Astrocyte (in vitro differentiated cells and primary cell): ENCODE results near the gene FRYL. TPM values are rescaled to one million over a fixed set of nuclear protein-coding genes. Genes with fewer than 3 reads are reported as not detected.
"Not testable (repeated sequence)": the region's sequence is repeated elsewhere in the genome, so short reads cannot be mapped to it uniquely, and the experiment has no call there.

Experiments
- DNase-seq: peaks from one replicate; pipeline ENCODE4 v3.0.0-alpha.2; 2010; ENCODE audit warnings: low read depth
- FAIRE-seq: peaks from 2 replicates; lab custom pipeline; 2011; peaks lifted over from hg19 to GRCh38; lab: Jason Lieb, UNC
- H2AFZ ChIP-seq: 2 replicates; pipeline ENCODE4 v1.6.0; 2012; ENCODE audit warnings: low read depth, low read length, inconsistent platforms
- H3K27ac ChIP-seq: 2 replicates; pipeline ENCODE4 v1.5.1; 2011; ENCODE audit warnings: low read depth, low read length, inconsistent platforms
- H3K27me3 ChIP-seq: 2 replicates; pipeline ENCODE4 v1.6.0; 2011; ENCODE audit warnings: low read length, inconsistent platforms; ENCODE audit not compliant: insufficient read depth
- H3K36me3 ChIP-seq: 2 replicates; pipeline ENCODE4 v1.5.1; 2011; ENCODE audit warnings: low read length, inconsistent platforms; ENCODE audit not compliant: insufficient read depth
- H3K4me1 ChIP-seq: 2 replicates; pipeline ENCODE4 v1.5.1; 2011; ENCODE audit warnings: low read length, inconsistent platforms; ENCODE audit not compliant: insufficient read depth
- H3K4me2 ChIP-seq: 2 replicates; pipeline ENCODE4 v1.6.0; 2012; ENCODE audit warnings: low read length, inconsistent platforms
- H3K4me3 ChIP-seq: 2 replicates; pipeline ENCODE4 v1.5.1; 2011; ENCODE audit warnings: low read depth, mild to moderate bottlenecking, low read length, inconsistent platforms; ENCODE audit not compliant: insufficient read depth
- H3K79me2 ChIP-seq: 2 replicates; pipeline ENCODE4 v1.6.0; 2012; ENCODE audit warnings: mild to moderate bottlenecking, low read length, inconsistent platforms; ENCODE audit not compliant: insufficient read depth
- H3K9ac ChIP-seq: 2 replicates; pipeline ENCODE4 v1.6.0; 2012; ENCODE audit warnings: mild to moderate bottlenecking, low read length, inconsistent platforms
- H3K9me3 ChIP-seq: 2 replicates; pipeline ENCODE4 v1.5.1; 2012; ENCODE audit warnings: low read depth, mild to moderate bottlenecking, low read length, inconsistent platforms; ENCODE audit not compliant: insufficient read depth
- H4K20me1 ChIP-seq: 2 replicates; pipeline ENCODE4 v1.6.0; 2012; ENCODE audit warnings: low read length, inconsistent platforms; ENCODE audit not compliant: insufficient read depth
- H3K27ac Mint-ChIP-seq: one replicate; pipeline ENCODE4 v1.8.0; 2021; ENCODE audit warnings: mild to moderate bottlenecking, mixed read lengths; ENCODE audit not compliant: unreplicated experiment
- H3K27me3 Mint-ChIP-seq: one replicate; pipeline ENCODE4 v1.8.0; 2021; ENCODE audit warnings: low read depth, mixed read lengths; ENCODE audit not compliant: unreplicated experiment
- H3K36me3 Mint-ChIP-seq: one replicate; pipeline ENCODE4 v1.8.0; 2021; ENCODE audit warnings: low read depth, mixed read lengths; ENCODE audit not compliant: unreplicated experiment
- H3K4me1 Mint-ChIP-seq: one replicate; pipeline ENCODE4 v1.8.0; 2021; ENCODE audit warnings: low read depth, mixed read lengths; ENCODE audit not compliant: unreplicated experiment
- H3K4me3 Mint-ChIP-seq: one replicate; pipeline ENCODE4 v1.8.0; 2021; ENCODE audit warnings: mild to moderate bottlenecking, moderate library complexity, mixed read lengths; ENCODE audit not compliant: unreplicated experiment
- H3K9me3 Mint-ChIP-seq: one replicate; pipeline ENCODE4 v1.8.0; 2021; ENCODE audit warnings: mild to moderate bottlenecking, mixed read lengths; ENCODE audit not compliant: unreplicated experiment
- CTCF ChIP-seq: IDR thresholded peaks from 2 replicates; pipeline ENCODE4 v1.5.1; 2011; ENCODE audit warnings: low read depth, mild to moderate bottlenecking, inconsistent platforms, low read length, moderate library complexity; ENCODE audit not compliant: insufficient read depth
- EZH2 ChIP-seq: IDR thresholded peaks from 2 replicates; pipeline ENCODE4 v1.6.1; 2012; ENCODE audit warnings: mild to moderate bottlenecking, low read length, inconsistent platforms; ENCODE audit not compliant: insufficient read depth
- total RNA-seq: library from RNA; stranded (reverse); gene quantifications from 2 replicates; pipeline ENCODE4 v1.2.1, GENCODE V29; 2021

Gene FRYL
- total RNA-seq, 1 donor from 2014 or later, result 70.0 TPM

DNA sequence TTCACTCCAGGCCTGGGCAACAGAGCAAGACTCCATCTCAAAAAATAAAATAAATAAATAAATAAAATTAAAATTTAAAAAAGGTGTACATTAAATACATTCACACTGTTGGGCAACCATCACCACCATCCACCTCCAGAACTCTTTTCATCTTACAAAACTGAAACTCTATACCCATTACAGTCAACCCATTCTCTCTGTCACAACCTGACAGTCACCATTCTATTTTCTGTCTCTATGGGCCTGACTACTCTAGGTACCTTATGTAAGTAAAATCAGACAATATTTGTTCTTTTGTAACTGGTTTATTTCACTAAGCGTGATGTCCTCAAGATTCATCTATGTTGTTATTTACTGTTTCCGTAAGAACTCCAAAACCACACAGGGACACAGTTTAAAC, 59.6 kb downstream of the FRYL start:
- no peak overlapping the region for H2AFZ ChIP-seq
- no peaks in the 10 kb centered on the region for H3K36me3 ChIP-seq
- Mint-ChIP-seq H3K36me3 (peaks cover 3% of the 10 kb centered on the region), H3K27ac (no peak overlapping the region), H3K4me3 (no peak overlapping the region), H3K9me3 (no peaks in the 10 kb centered on the region), H3K27me3 (no peaks in the 10 kb centered on the region), H3K4me1 (peaks cover 29% of the 10 kb centered on the region)
- H3K4me2 ChIP-seq, result no peak overlapping the region
- peaks cover 79% of the 10 kb centered on the region for H3K79me2 ChIP-seq
- H3K27me3 ChIP-seq, result no peaks in the 10 kb centered on the region
- DNase-seq (no peak), FAIRE-seq (no peak)
- no peak overlapping the region for H3K9ac ChIP-seq
- H3K4me1 ChIP-seq, result peaks cover 4% of the 10 kb centered on the region
- H3K4me3 ChIP-seq, result no peak overlapping the region
- no peaks in the 10 kb centered on the region for H3K9me3 ChIP-seq
- no peak for TF ChIP-seq CTCF
- TF ChIP-seq EZH2, result no peak
- H4K20me1 ChIP-seq, result peaks cover 42% of the 10 kb centered on the region
- no peak overlapping the region for H3K27ac ChIP-seq

DNA sequence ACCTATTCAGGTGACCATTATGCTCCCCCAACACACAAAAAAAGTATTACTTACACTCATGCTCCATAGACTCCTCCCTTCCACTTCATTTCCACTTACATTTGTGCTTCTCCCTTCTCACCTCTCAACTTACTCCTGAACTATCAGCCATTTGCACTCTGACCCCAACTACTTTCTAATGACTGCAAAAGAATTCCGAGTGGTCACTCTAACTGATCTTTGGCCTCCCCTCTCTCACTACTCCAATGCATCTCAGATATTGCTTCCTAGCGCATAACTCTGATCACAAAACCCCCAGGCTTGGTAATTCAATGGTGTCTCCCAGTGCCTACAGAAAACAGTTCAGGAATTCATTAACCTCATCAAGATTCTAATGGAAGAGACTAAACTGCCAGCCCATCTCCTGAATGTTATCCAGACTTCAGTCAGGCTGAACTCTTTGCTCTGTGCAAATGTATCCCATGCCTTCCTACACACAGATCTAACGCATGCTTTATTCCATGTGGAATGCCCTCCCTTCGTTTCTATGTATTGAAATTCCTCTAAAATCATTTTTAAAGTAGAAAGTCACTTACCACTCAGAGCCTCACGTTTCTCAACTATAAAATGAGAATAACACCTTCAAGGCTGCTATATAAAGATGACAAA, 61.1 kb downstream of the FRYL start:
- no peaks in the 10 kb centered on the region for H3K27me3 ChIP-seq
- no peak overlapping the region for H3K4me2 ChIP-seq
- peaks cover 1% of the 10 kb centered on the region for H3K9me3 Mint-ChIP-seq
- no peaks in the 10 kb centered on the region for H3K27me3 Mint-ChIP-seq
- H3K4me3 Mint-ChIP-seq, result no peak overlapping the region
- no peak overlapping the region for H3K4me3 ChIP-seq
- peaks cover 63% of the 10 kb centered on the region for H3K79me2 ChIP-seq
- no peak overlapping the region for H3K9ac ChIP-seq
- TF ChIP-seq EZH2 (no peak), CTCF (no peak)
- no peak overlapping the region for H2AFZ ChIP-seq
- H3K4me1 Mint-ChIP-seq, result peaks cover 20% of the 10 kb centered on the region
- peaks cover 4% of the 10 kb centered on the region for H3K4me1 ChIP-seq
- DNase-seq (no peak), FAIRE-seq (no peak)
- no peaks in the 10 kb centered on the region for H3K36me3 ChIP-seq
- H3K27ac Mint-ChIP-seq, result no peak overlapping the region
- H3K27ac ChIP-seq, result no peak overlapping the region
- no peaks in the 10 kb centered on the region for H3K9me3 ChIP-seq
- peaks cover 36% of the 10 kb centered on the region for H4K20me1 ChIP-seq
- peaks cover 3% of the 10 kb centered on the region for H3K36me3 Mint-ChIP-seq

GRCh38 chr4:48716285-48716684, 63.8 kb downstream of the FRYL start:
- DNase-seq, result not testable (repeated sequence)

More at GRCh38 chr4:48716285-48716684, 63.8 kb downstream of the FRYL start:
- not testable (repeated sequence) for H3K27ac Mint-ChIP-seq, H3K4me3 Mint-ChIP-seq, H3K4me1 Mint-ChIP-seq, H3K27ac ChIP-seq, H3K9me3 Mint-ChIP-seq, H3K9ac ChIP-seq, H3K36me3 ChIP-seq, H3K9me3 ChIP-seq, FAIRE-seq, H2AFZ ChIP-seq, H3K4me1 ChIP-seq, H3K27me3 Mint-ChIP-seq, H3K36me3 Mint-ChIP-seq, H3K27me3 ChIP-seq, H3K4me3 ChIP-seq, H3K4me2 ChIP-seq
- Histone ChIP-seq H3K79me2 (peaks cover 37% of the 10 kb centered on the region), H4K20me1 (peaks cover 16% of the 10 kb centered on the region)
